C4-2B (cell line): ENCODE data around the gene PARL.

Source experiments
- ZFX ChIP-seq: fragments of 450-650 bp; IDR thresholded peaks from 2 replicates; pipeline ENCODE4 v1.6.1; 2017
- TF ChIP-seq, protein P1 (sequence below): fragments of 450-650 bp; conservative IDR thresholded peaks from 2 replicates; pipeline ENCODE4 v1.5.1; 2017; ENCODE audit warnings: mild to moderate bottlenecking

DNA sequence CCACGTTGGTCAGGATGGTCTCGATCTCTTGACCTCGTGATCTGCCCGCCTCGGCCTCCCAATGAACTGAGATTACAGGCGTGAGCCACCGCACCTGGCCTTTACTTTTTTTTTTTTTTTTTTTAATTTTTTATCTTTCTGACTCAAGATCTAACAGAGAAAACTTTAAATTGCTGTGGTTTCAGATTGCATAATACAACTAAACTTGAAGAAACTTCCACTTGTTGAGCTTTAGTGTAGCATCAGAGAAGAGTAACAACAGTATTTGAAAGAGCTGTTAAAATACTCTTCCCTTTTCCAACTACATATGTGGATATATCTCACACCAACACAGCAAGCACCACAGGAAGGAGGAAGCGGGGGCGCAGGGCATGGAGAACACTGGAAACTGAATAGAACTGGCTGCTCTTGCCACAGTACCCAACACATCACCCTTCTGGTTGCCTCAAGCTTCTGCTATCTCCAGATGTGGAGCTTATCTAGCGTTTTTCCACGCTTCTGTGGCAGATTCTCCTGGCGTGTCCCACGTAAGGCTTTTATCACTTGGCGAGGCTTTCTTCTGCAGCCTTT, 104.7 kb downstream of the PARL start:
- TF ChIP-seq ZFX = no peak
- TF ChIP-seq, protein P1, sequence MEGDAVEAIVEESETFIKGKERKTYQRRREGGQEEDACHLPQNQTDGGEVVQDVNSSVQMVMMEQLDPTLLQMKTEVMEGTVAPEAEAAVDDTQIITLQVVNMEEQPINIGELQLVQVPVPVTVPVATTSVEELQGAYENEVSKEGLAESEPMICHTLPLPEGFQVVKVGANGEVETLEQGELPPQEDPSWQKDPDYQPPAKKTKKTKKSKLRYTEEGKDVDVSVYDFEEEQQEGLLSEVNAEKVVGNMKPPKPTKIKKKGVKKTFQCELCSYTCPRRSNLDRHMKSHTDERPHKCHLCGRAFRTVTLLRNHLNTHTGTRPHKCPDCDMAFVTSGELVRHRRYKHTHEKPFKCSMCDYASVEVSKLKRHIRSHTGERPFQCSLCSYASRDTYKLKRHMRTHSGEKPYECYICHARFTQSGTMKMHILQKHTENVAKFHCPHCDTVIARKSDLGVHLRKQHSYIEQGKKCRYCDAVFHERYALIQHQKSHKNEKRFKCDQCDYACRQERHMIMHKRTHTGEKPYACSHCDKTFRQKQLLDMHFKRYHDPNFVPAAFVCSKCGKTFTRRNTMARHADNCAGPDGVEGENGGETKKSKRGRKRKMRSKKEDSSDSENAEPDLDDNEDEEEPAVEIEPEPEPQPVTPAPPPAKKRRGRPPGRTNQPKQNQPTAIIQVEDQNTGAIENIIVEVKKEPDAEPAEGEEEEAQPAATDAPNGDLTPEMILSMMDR = no peak
